GM21619 (cell line): Measurements from ENCODE around the gene KRTAP10-3.
"Not testable (repeated sequence)": the region's sequence is repeated elsewhere in the genome, so short reads cannot be mapped to it uniquely, and the experiment has no call there.

Source experiments
- ATAC-seq: cut with Tn5 transposase; IDR thresholded peaks from one replicate; pipeline ENCODE4 v1.9.1; 2021; ENCODE audit not compliant: unreplicated experiment

KRTAP10-3 gene

GRCh38 chr21:44572959-44573583 is 14.5 kb upstream of the KRTAP10-3 start:
- ATAC-seq: no peak

GRCh38 chr21:44571844-44572782 is 13.5 kb upstream of the KRTAP10-3 start:
- ATAC-seq: no peak

- ATAC-seq: no peak
These were observed 12.7 kb upstream of the KRTAP10-3 start for GRCh38 chr21:44571296-44571695.

GRCh38 chr21:44569861-44570517 is 11.4 kb upstream of the KRTAP10-3 start:
- no peak for ATAC-seq

GRCh38 chr21:44568667-44569556 is 10.3 kb upstream of the KRTAP10-3 start:
- no peak for ATAC-seq

- ATAC-seq: no peak
These were observed 9.7 kb upstream of the KRTAP10-3 start for GRCh38 chr21:44568261-44568660.

- ATAC-seq: no peak
These were observed 9.0 kb upstream of the KRTAP10-3 start for GRCh38 chr21:44567481-44568171.

GRCh38 chr21:44566403-44566802 is 7.8 kb upstream of the KRTAP10-3 start:
- no peak for ATAC-seq

- ATAC-seq: no peak
These were observed 6.4 kb upstream of the KRTAP10-3 start for GRCh38 chr21:44564886-44565598.

GRCh38 chr21:44564099-44564498 is 5.5 kb upstream of the KRTAP10-3 start:
- ATAC-seq: no peak

- not testable (repeated sequence) for ATAC-seq
These were observed 293 bp downstream of the KRTAP10-3 start for GRCh38 chr21:44558329-44558675.

- no peak for ATAC-seq
These were observed 885 bp downstream of the KRTAP10-3 start for GRCh38 chr21:44557491-44558328.

GRCh38 chr21:44556879-44557278 is 1.7 kb downstream of the KRTAP10-3 start:
- no peak for ATAC-seq

GRCh38 chr21:44555200-44555875 is 3.3 kb downstream of the KRTAP10-3 start:
- ATAC-seq: no peak

GRCh38 chr21:44552681-44553080 is 5.9 kb downstream of the KRTAP10-3 start:
- ATAC-seq: no peak

- no peak for ATAC-seq
These were observed 6.5 kb downstream of the KRTAP10-3 start for GRCh38 chr21:44552136-44552535.

- ATAC-seq: no peak
These were observed 7.1 kb downstream of the KRTAP10-3 start, which contains the start of gene KRTAP10-2 for GRCh38 chr21:44551340-44551961. Gene KRTAP10-2 (minus strand): TSS chr21:44551505. CDS start chr21:44551458, 47 bp downstream.

GRCh38 chr21:44550807-44551206 is 7.8 kb downstream of the KRTAP10-3 start:
- no peak for ATAC-seq
